Muscle of leg (tissue), 11 donors: ENCODE data around the gene OR2G2. TPM values are rescaled to one million over a fixed set of nuclear protein-coding genes. Genes with fewer than 3 reads are reported as not detected.

ENCODE experiments used
- DNase-seq: peaks from one replicate; pipeline ENCODE4 v3.0.0; 2013
- H3K27ac ChIP-seq: one replicate; pipeline ENCODE4 v1.5.1; 2013; ENCODE audit warnings: mild to moderate bottlenecking, low read length, control low read depth
- H3K27me3 ChIP-seq: one replicate; pipeline ENCODE4 v1.6.1; 2013; ENCODE audit warnings: low read length; ENCODE audit not compliant: control insufficient read depth, insufficient read depth
- H3K36me3 ChIP-seq: one replicate; pipeline ENCODE4 v1.6.1; 2013; ENCODE audit warnings: low read length; ENCODE audit not compliant: control insufficient read depth, insufficient read depth
- H3K4me1 ChIP-seq: one replicate; pipeline ENCODE4 v1.6.1; 2013; ENCODE audit warnings: low read length; ENCODE audit not compliant: control insufficient read depth, insufficient read depth
- H3K4me3 ChIP-seq: one replicate; pipeline ENCODE4 v1.5.1; 2013; ENCODE audit warnings: low read length, control low read depth
- H3K9me3 ChIP-seq: replicated peaks from 2 replicates; pipeline ENCODE4 v1.6.1; 2013; ENCODE audit warnings: low read depth, low read length; ENCODE audit not compliant: control insufficient read depth
- WGBS: methylation state at CpG from one replicate; pipeline ENCODE4 v1.1.5; 2013; ENCODE audit warnings: missing lambda C conversion rate; ENCODE audit not compliant: insufficient coverage; 5-methylcytosine and 5-hydroxymethylcytosine counted together
- polyA plus RNA-seq, 8 donors: library from polyadenylated mRNA; unstranded; fragments of 120-200 nt; gene quantifications; one replicate each; pipeline versions ENCODE4 v1.2.1 to v1.2.3, GENCODE V29; 2013; ENCODE audit warnings: inconsistent platforms in 1 of 8, low replicate concordance in 1 of 8; ENCODE audit not compliant: insufficient read length in 8 of 8, insufficient read depth in 1 of 8
- total RNA-seq: library from RNA; stranded (reverse); fragments of 120-200 nt; gene quantifications from one replicate; pipeline ENCODE4 v1.2.4, GENCODE V29; 2013

OR2G2 gene
- total and polyA plus RNA-seq, 9 donors, result not detected

- DNase-seq, result no peak
- Histone ChIP-seq H3K9me3 (peaks cover 3% of the 10 kb centered on the region), H3K4me3 (no peak overlapping the region), H3K36me3 (no peaks in the 10 kb centered on the region), H3K27me3 (peaks cover 2% of the 10 kb centered on the region), H3K27ac (no peak overlapping the region), H3K4me1 (no peaks in the 10 kb centered on the region)
- 89% methylated on average over 3 of the region's 6 CpGs for WGBS
Measured at GRCh38 chr1:247638781-247639180, 50.6 kb downstream of the OR2G2 start.

Other genes with a start within 250 kb of the OR2G2 start
- gene NLRP3, start 172.2 kb upstream of the OR2G2 start, total RNA-seq, result 1.4 TPM
- 1 to 10 TPM in 4 of 8 donors, under 1 TPM in 4; 0.65 to 1.6 (median 0.95) TPM for gene NLRP3, start 172.2 kb upstream of the OR2G2 start, polyA plus RNA-seq
- gene OR2B11, start 130.3 kb upstream of the OR2G2 start, total RNA-seq, result not detected
- under 1 TPM in 5 of 8 donors, not detected in 3; 0.04 to 0.05 (median 0.04) TPM for gene OR2B11, start 130.3 kb upstream of the OR2G2 start, polyA plus RNA-seq
- 0.09 TPM for gene OR2C3, start 51.9 kb upstream of the OR2G2 start, total RNA-seq
- gene OR2C3, start 51.9 kb upstream of the OR2G2 start, polyA plus RNA-seq, result under 1 TPM; 0.07 to 0.53 (median 0.22) TPM
- gene GCSAML, start 39.2 kb upstream of the OR2G2 start, total RNA-seq, result 0.09 TPM
- under 1 TPM; 0.05 to 0.25 (median 0.12) TPM for gene GCSAML, start 39.2 kb upstream of the OR2G2 start, polyA plus RNA-seq
- gene OR2G3, start 17.2 kb downstream of the OR2G2 start, total RNA-seq, result not detected
- gene OR2G3, start 17.2 kb downstream of the OR2G2 start, polyA plus RNA-seq, result not detected
- gene OR13G1, start 91.4 kb downstream of the OR2G2 start, total RNA-seq, result not detected
- gene OR13G1, start 91.4 kb downstream of the OR2G2 start, polyA plus RNA-seq, result under 1 TPM in 1 of 8 donors, not detected in 7; 0.08 TPM
- not detected for gene OR6F1, start 128.3 kb downstream of the OR2G2 start, total RNA-seq
- gene OR6F1, start 128.3 kb downstream of the OR2G2 start, polyA plus RNA-seq, result not detected
- gene OR14K1, start 150.3 kb downstream of the OR2G2 start, total RNA-seq, result not detected
- gene OR14K1, start 150.3 kb downstream of the OR2G2 start, polyA plus RNA-seq, result not detected
- gene OR14A2, start 159.8 kb downstream of the OR2G2 start, total RNA-seq, result not detected
- not detected for gene OR14A2, start 159.8 kb downstream of the OR2G2 start, polyA plus RNA-seq
- not detected for gene OR1C1, start 172.2 kb downstream of the OR2G2 start, total RNA-seq
- not detected for gene OR1C1, start 172.2 kb downstream of the OR2G2 start, polyA plus RNA-seq
- not detected for gene OR14A16, start 235.8 kb downstream of the OR2G2 start, total RNA-seq
- gene OR14A16, start 235.8 kb downstream of the OR2G2 start, polyA plus RNA-seq, result not detected